Stimulated activated CD4-positive, alpha-beta T cell treated with anti-CD3 and anti-CD28 coated beads, Interleukin-4, amount 100 ng/mL, for 48 hours (primary cell): ENCODE measurements around the gene FOXK2.
"Not testable (repeated sequence)": the region's sequence is repeated elsewhere in the genome, so short reads cannot be mapped to it uniquely, and the experiment has no call there.

Source experiments
- DNase-seq, 2 donors: peaks; one replicate each; pipeline ENCODE4 v3.0.0-alpha.2; 2020; ENCODE audit warnings: low read depth in 2 of 2

FOXK2 gene

GRCh38 chr17:82563745-82564144 lies 44.2 kb downstream of the FOXK2 start:
- DNase-seq: not testable (repeated sequence)

- DNase-seq: no peak
These were observed 44.7 kb downstream of the FOXK2 start for GRCh38 chr17:82564241-82564640.

GRCh38 chr17:82565551-82565950 lies 46.0 kb downstream of the FOXK2 start:
- no peak for DNase-seq

- no peak for DNase-seq
These were observed 46.8 kb downstream of the FOXK2 start for GRCh38 chr17:82566129-82566960.

GRCh38 chr17:82567286-82567685 lies 47.8 kb downstream of the FOXK2 start:
- DNase-seq: no peak

GRCh38 chr17:82568997-82569393 lies 49.5 kb downstream of the FOXK2 start:
- DNase-seq: no peak

- no peak for DNase-seq
These were observed 50.1 kb downstream of the FOXK2 start for GRCh38 chr17:82569621-82570020.

GRCh38 chr17:82570277-82570676 lies 50.7 kb downstream of the FOXK2 start:
- DNase-seq: no peak

GRCh38 chr17:82571855-82572254 lies 52.3 kb downstream of the FOXK2 start:
- DNase-seq: no peak

- DNase-seq: no peak
These were observed 54.5 kb downstream of the FOXK2 start for GRCh38 chr17:82574041-82574440.

GRCh38 chr17:82575581-82576221 lies 56.2 kb downstream of the FOXK2 start:
- DNase-seq: not testable (repeated sequence)

GRCh38 chr17:82577300-82577699 lies 57.8 kb downstream of the FOXK2 start:
- DNase-seq: no peak

- not testable (repeated sequence) for DNase-seq
These were observed 60.4 kb downstream of the FOXK2 start for GRCh38 chr17:82579969-82580368.

GRCh38 chr17:82582213-82582612 lies 62.7 kb downstream of the FOXK2 start:
- DNase-seq: no peak

GRCh38 chr17:82582709-82583108 lies 63.2 kb downstream of the FOXK2 start:
- DNase-seq: no peak

- no peak for DNase-seq
These were observed 64.2 kb downstream of the FOXK2 start for GRCh38 chr17:82583720-82584234.

- not testable (repeated sequence) for DNase-seq
These were observed 66.5 kb downstream of the FOXK2 start for GRCh38 chr17:82585935-82586575.

GRCh38 chr17:82586576-82587233 lies 67.2 kb downstream of the FOXK2 start:
- DNase-seq: no peak

GRCh38 chr17:82587234-82588086 lies 67.9 kb downstream of the FOXK2 start:
- DNase-seq: no peak

GRCh38 chr17:82588266-82589175 lies 69.0 kb downstream of the FOXK2 start:
- no peak for DNase-seq
